GM12873 (cell line): ENCODE measurements around the gene DNASE1L2.

Experiments
- TF ChIP-seq, protein P1 (sequence below): IDR thresholded peaks from 2 replicates; pipeline ENCODE4 v1.5.1; 2012; ENCODE audit warnings: low read depth, mild to moderate bottlenecking, moderate library complexity, low read length, control low read depth; ENCODE audit not compliant: insufficient read depth; ENCODE audit errors: missing control alignments

The DNASE1L2 gene

DNA sequence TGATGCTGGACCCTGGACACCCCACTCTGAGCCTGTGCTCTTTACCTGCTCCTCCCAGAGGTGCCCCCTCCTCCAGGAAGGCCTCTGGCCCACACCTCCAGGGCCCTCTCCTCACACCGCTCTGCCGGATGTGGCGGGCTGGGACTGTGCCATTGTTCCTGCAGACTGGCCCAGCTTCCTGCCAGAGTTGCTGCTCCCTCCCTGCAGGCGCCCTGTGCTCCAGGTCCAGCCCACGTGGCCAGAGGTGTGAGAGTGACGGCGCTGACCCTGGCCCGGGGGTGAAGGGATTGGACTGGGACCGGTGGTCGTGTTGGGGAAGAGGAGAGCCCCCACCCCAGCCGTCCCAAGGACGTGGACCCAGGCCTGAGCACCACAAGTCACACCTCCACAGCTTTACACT lies 7.2 kb upstream of the DNASE1L2 start:
- TF ChIP-seq, protein P1, sequence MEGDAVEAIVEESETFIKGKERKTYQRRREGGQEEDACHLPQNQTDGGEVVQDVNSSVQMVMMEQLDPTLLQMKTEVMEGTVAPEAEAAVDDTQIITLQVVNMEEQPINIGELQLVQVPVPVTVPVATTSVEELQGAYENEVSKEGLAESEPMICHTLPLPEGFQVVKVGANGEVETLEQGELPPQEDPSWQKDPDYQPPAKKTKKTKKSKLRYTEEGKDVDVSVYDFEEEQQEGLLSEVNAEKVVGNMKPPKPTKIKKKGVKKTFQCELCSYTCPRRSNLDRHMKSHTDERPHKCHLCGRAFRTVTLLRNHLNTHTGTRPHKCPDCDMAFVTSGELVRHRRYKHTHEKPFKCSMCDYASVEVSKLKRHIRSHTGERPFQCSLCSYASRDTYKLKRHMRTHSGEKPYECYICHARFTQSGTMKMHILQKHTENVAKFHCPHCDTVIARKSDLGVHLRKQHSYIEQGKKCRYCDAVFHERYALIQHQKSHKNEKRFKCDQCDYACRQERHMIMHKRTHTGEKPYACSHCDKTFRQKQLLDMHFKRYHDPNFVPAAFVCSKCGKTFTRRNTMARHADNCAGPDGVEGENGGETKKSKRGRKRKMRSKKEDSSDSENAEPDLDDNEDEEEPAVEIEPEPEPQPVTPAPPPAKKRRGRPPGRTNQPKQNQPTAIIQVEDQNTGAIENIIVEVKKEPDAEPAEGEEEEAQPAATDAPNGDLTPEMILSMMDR, result no peak

DNA sequence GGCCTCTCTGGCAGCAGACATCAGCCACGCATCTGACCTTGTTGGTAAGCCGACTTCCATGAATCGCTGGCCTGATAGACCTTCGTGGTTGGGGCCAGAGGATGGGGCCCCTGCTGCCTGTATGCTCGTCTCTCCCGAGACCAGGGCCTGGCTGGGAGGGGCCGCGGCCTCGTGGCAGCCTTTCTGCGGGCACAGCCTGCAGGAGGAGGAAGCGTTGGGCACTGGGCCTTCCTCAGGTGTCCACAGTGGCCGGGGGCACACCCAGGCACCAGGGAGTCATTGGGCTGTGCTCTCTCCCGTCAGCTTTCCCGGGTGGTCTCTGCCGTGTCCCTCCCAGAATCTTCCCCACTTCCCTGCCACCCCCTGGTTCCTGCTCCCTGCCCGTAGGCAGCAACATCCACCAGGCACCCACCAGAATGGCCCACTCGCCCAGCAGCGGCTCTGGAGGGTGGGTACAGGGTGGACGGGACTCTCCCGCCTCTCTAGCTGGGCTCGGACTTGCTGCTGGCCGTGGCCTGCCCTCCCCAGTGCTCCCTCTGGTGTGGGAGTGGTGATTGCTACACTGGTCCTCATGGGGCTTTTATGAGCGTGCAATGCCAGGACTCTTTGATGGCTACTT lies 6.5 kb upstream of the DNASE1L2 start:
- TF ChIP-seq, protein P1, result no peak

DNA sequence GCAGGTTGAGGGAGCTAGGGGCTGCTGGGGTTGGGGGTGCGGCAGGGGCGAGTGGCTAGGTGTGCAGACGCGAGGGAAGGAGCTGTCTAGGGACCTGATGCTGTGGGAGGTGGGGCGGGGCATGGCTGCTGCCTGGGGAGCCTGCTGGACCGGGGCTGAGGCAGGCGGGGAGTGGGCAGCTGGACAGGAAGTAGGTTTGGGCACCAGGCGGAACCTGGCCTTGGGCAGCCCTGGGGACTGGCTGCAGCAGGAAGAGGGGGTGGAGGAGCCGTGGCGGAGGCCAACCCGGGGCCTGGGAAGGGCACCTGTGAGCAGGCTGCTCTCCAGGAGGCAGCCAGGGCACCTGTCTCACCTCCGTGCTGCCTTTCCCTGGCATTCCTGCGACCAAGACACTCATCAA lies 5.9 kb upstream of the DNASE1L2 start:
- TF ChIP-seq, protein P1, result no peak

DNA sequence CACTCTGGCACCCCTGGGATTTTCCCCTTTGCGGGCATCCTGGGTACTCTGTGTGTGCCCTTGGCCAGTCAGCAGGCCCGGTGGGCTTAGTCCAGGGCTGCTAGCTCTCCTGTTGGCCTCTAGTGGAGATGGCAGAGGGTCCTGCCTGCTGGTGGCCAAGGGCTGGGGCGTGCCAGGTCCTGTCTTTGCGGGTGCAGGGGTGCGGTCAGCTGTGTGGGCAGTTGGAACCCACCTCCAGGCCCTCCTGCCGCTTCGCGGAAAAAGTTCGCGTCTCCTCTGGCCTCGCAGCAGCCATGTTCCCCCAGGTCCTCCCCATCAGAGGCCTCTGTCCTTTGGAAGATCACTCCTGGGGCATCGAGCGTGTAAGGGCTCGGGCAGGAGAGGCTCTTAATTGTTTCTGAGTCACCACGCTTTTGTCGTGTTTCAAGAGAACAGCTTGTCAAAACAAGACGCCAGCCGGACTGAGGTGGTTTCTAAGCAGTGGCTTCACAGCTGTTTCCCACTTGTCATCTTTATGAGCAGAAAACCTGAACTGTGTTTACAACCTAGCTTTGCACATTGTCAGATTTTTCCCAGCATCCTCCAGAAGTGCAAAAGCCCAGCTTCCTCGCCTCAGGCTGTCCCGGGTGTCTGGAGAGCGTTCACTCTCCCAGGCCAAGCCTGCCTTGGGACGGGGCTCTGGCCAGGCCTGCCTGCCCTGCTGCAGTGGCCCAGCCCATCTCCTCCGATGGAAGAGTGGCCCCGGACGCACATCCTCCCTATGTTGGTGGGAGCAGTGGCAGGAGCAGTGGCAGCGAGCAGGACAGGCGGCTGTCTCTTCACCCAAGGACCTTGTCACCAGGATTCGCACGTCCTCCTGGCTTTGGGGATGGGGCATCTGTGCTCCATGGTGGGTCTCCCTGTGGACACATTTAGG lies 5.0 kb upstream of the DNASE1L2 start:
- TF ChIP-seq, protein P1, result no peak

DNA sequence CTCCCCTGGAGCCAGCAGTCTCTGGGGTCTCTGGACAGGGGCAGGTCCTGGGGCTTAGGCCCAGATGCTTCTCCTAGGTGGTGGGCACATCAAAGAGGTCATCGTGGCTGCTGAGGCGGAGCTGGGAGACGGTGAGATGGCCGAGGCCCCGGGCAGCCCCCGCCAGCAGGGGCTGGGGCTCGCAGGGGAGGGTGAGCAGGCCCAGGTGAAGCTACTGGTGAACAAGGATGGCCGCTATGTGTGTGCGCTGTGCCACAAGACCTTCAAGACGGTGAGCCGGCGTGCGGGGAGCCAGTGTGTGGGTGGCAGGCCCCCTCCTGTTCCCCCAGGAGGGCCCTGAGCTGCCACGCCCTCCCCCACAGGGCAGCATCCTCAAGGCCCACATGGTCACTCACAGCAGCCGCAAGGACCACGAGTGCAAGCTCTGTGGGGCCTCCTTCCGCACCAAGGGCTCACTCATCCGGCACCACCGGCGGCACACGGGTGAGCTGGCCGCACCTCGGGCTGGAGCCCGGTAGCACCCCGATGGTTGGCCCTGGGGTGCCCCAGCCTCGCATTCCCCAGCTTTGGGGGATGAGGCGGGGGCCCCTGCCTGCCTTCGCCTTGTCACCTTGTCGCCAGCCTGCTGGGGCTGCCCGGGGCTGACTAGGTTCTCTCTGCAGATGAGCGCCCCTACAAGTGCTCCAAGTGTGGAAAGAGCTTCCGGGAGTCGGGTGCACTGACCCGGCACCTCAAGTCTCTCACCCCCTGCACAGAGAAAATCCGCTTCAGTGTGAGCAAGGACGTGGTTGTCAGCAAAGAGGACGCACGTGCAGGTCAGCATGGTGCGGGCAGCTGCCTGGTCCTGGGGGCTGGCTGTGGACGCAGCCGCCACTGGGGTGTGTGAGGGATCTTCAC lies 3.9 kb upstream of the DNASE1L2 start:
- TF ChIP-seq, protein P1, result no peak

DNA sequence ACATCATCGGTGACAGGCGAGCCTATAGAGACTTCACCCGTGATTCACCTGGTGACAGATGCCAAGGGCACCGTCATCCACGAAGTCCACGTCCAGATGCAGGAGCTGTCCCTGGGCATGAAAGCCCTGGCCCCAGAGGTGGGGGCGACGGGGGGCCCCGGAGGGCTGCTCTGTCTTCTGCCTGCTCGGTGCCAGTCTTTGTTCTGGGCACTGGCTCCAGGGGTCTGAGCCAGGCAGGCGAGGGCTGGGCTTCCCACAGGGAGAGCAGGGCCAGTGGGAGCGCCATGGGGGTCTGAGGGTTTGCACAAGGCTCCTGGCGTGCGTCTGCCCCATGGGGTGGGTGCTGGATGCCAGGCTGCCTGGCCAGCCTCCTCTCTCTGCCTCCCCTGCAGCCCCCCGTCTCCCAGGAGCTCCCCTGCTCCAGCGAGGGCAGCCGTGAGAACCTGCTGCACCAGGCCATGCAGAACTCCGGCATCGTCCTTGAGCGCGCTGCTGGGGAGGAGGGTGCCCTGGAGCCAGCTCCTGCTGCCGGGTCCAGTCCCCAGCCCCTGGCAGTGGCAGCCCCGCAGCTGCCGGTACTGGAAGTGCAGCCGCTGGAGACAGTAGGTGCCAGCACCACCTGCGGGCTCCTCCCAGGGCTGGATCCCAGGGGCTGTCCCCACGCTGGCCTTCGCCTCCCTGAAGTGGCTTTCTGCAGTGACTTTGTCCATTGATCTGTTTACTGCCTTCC lies 3.0 kb upstream of the DNASE1L2 start:
- TF ChIP-seq, protein P1, result no peak
